Stomach (tissue), 4 donors: Measurements from ENCODE around the gene SMIM11.

Source experiments
- EP300 ChIP-seq: sonication (generic); formaldehyde crosslinking; IDR thresholded peaks from one replicate; pipeline ENCODE4 v1.6.1; 2017; ENCODE audit warnings: antibody characterized with exemption
- POLR2A ChIP-seq, 4 donors: fragments of 450-650 bp; IDR thresholded peaks; one replicate each; pipeline ENCODE4 v1.6.1; 2016; ENCODE audit warnings: antibody characterized with exemption in 4 of 4, control low read depth in 2 of 4, mild to moderate bottlenecking in 1 of 4, moderate library complexity in 1 of 4
- POLR2AphosphoS5 ChIP-seq, 3 donors: sonication (generic); formaldehyde crosslinking; IDR thresholded peaks; one replicate each; pipeline ENCODE4 v1.6.1; 2016; ENCODE audit warnings: antibody characterized with exemption in 3 of 3
- TF ChIP-seq, protein P1 (sequence below), 7 experiments: fragments of 450-650 bp in 4 of 7; fragments of 200-600 bp in 3 of 7; sonication (generic) in 3 of 7; IDR thresholded peaks; one replicate each; pipeline ENCODE4 v1.5.1; 2016 to 2019; ENCODE audit warnings: antibody characterized with exemption in 7 of 7, control low read depth in 2 of 7, mild to moderate bottlenecking in 1 of 7

GRCh38 chr21:34348890-34349519 lies 26.3 kb upstream of the SMIM11 start:
- TF ChIP-seq, protein P1, sequence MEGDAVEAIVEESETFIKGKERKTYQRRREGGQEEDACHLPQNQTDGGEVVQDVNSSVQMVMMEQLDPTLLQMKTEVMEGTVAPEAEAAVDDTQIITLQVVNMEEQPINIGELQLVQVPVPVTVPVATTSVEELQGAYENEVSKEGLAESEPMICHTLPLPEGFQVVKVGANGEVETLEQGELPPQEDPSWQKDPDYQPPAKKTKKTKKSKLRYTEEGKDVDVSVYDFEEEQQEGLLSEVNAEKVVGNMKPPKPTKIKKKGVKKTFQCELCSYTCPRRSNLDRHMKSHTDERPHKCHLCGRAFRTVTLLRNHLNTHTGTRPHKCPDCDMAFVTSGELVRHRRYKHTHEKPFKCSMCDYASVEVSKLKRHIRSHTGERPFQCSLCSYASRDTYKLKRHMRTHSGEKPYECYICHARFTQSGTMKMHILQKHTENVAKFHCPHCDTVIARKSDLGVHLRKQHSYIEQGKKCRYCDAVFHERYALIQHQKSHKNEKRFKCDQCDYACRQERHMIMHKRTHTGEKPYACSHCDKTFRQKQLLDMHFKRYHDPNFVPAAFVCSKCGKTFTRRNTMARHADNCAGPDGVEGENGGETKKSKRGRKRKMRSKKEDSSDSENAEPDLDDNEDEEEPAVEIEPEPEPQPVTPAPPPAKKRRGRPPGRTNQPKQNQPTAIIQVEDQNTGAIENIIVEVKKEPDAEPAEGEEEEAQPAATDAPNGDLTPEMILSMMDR (IDR thresholded peaks at IDR 0.05), result no peak
- TF ChIP-seq EP300 (no peak), POLR2AphosphoS5 (IDR thresholded peaks at IDR 0.05) (no peak), POLR2A (IDR thresholded peaks at IDR 0.05) (no peak)
